GM20000 (cell line): ENCODE measurements around the gene PLLP.

Experiments used
- DNase-seq: peaks from one replicate; pipeline ENCODE4 v3.0.0; 2012; ENCODE audit warnings: low spot score
- TF ChIP-seq, protein P1 (sequence below): IDR thresholded peaks from 2 replicates; pipeline ENCODE4 v1.5.1; 2012; ENCODE audit warnings: mild to moderate bottlenecking, control low read depth; ENCODE audit errors: extremely low read depth, missing control alignments

The PLLP gene

GRCh38 chr16:57318240-57318970 is 33.9 kb upstream of the PLLP start:
- TF ChIP-seq, protein P1, sequence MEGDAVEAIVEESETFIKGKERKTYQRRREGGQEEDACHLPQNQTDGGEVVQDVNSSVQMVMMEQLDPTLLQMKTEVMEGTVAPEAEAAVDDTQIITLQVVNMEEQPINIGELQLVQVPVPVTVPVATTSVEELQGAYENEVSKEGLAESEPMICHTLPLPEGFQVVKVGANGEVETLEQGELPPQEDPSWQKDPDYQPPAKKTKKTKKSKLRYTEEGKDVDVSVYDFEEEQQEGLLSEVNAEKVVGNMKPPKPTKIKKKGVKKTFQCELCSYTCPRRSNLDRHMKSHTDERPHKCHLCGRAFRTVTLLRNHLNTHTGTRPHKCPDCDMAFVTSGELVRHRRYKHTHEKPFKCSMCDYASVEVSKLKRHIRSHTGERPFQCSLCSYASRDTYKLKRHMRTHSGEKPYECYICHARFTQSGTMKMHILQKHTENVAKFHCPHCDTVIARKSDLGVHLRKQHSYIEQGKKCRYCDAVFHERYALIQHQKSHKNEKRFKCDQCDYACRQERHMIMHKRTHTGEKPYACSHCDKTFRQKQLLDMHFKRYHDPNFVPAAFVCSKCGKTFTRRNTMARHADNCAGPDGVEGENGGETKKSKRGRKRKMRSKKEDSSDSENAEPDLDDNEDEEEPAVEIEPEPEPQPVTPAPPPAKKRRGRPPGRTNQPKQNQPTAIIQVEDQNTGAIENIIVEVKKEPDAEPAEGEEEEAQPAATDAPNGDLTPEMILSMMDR, result no peak
- DNase-seq, result no peak

DNA sequence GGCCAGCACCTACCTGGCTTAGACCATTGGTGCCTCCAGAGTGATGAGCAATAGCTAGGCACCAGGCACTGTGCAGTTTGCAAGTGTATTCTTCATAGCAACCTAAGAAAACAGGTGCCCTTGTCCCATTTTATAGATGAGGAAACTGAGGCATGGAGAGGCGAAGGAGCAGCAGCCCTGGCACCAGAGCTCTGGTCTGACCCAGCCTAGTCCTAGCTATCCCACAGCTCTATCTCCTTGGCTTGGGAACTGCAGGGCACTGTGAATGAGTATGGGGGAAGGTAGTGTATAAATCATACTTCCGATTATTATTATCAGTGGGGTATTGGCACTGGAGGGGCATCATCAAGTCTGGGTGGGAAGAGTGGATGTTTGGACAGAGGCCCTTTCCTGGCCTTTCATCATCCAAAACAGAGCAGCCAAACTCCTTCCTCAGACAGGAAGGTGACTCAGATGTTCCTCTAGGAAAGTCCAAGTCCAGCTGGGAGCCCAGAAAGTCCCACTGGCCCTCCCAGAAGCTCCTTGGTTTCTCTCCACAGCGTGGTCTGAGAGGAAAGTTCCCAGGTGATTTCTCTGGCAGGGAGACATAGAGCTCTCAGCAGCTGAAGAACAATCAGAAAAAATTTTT is 32.0 kb upstream of the PLLP start:
- TF ChIP-seq, protein P1, result no peak

GRCh38 chr16:57315416-57315815 is 30.9 kb upstream of the PLLP start:
- TF ChIP-seq, protein P1, result no peak
- DNase-seq, result no peak

More for the DNA sequence above, 32.0 kb upstream of the PLLP start:
- no peak for DNase-seq

GRCh38 chr16:57314161-57314785 is 29.8 kb upstream of the PLLP start:
- no peak for DNase-seq
- TF ChIP-seq, protein P1, result no peak

DNA sequence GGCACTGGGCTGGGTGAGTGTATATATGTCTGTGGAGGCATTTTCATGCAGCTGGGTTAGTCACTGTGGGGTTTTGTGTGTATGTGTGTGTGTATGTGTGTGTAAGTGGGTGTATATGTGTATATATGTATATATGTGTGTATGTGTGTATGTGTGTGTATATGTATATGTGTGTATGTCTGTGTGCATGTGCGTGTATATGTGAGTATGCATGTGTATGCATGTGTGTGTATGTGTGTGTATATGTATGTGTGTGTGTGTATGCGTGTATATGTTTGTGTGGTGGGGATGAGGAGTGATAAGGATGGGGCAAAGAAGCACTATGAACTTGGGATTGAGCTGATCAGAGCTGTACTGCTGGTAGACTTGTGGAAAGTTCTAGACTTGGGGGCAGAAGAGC is 29.0 kb upstream of the PLLP start:
- TF ChIP-seq, protein P1, result no peak
- DNase-seq, result no peak

DNA sequence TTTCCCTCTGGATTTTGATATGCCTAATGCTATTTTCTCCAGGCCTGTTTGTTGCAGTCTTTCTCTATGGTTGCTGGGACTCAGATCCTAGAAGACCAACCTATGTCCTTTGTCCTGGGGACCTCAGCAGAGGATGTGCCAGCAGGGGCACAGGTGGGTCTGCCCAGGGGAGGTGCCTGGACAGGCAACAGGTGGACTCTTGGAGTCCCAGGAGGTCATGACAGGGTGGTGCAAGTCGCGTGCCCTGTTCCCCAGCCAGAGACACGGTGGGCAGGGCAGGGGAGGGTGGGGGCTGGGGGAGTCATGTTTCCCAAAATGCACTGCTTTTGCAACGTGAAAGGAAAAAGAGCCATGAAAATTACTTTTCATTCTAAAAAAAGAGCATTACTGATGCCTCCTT is 26.3 kb upstream of the PLLP start:
- TF ChIP-seq, protein P1, result no peak

DNA sequence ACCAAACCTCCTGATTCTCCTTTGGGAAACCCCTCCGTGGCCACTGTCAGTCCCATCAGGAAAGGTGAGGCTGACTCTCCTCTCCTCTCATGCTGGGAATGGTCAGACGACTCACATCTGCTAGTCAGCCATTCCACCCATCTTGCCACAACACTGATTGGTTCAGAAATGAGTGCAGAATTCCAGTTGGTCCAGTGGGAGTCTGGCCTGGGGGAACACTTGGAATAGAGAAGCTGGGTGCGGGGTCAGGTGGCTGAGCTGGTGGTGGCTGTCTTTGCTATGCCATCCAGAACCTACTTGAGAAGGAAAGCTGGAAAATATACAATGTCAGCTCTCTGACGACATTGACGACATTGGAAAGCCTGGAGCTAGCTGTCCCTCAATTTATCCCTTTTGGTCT is 23.6 kb upstream of the PLLP start:
- no peak for DNase-seq
- TF ChIP-seq, protein P1, result no peak

More for the DNA sequence above, 26.3 kb upstream of the PLLP start:
- no peak for DNase-seq
